PFSK-1 (cell line): Measurements from ENCODE around the gene CACNA1A.

Experiments
- FOXP2 ChIP-seq: optimal IDR thresholded peaks from 2 replicates; pipeline ENCODE3; 2011; ENCODE audit warnings: borderline replicate concordance, control low read depth, inconsistent platforms; ENCODE audit not compliant: insufficient read depth; ENCODE audit errors: extremely low read length, extremely low read depth
- POLR2AphosphoS5 ChIP-seq: IDR thresholded peaks from 2 replicates; pipeline ENCODE4 v1.6.1; 2012; ENCODE audit warnings: low read depth, mild to moderate bottlenecking, control low read depth, low read length, moderate library complexity
- SIN3A ChIP-seq: IDR thresholded peaks from 2 replicates; pipeline ENCODE4 v1.6.1; 2012; ENCODE audit warnings: mild to moderate bottlenecking, low read length, moderate library complexity, borderline replicate concordance; ENCODE audit not compliant: insufficient read depth
- TAF1 ChIP-seq: IDR thresholded peaks from 2 replicates; pipeline ENCODE4 v1.6.1; 2012; ENCODE audit warnings: low read length, control low read depth, borderline replicate concordance; ENCODE audit not compliant: insufficient read depth
- TF ChIP-seq, protein P1 (sequence below), 2 experiments: IDR thresholded peaks; 2 replicates each; pipeline versions ENCODE4 v1.6.1 to v1.8.0; 2011 to 2012; ENCODE audit warnings: low read depth in 2 of 2, low read length in 2 of 2, control low read depth in 1 of 2, inconsistent platforms in 1 of 2, mild to moderate bottlenecking in 1 of 2, moderate library complexity in 1 of 2; ENCODE audit not compliant: insufficient read depth in 1 of 2

CACNA1A gene

DNA sequence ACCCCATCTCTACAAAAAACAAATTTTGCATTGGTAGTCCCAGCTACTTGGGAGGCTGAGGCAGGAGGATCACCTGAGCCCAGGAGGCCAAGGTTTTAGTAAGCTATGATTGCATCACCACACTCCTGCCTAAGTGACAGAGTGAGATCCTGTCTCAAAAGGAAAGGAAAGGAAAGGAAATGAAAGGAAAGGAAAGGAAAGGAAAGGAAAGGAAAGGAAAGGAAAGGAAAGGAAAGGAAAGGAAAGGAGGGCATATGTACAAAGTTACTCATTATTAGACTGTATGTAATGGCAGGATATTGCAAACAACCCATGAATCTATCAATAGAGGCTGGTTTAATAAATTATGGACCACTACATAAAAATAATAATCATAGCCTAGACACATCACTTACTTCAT is 40.8 kb upstream of the CACNA1A start:
- no peak for TF ChIP-seq SIN3A
- no peak for TF ChIP-seq FOXP2
- TF ChIP-seq POLR2AphosphoS5: no peak
- TF ChIP-seq, protein P1, sequence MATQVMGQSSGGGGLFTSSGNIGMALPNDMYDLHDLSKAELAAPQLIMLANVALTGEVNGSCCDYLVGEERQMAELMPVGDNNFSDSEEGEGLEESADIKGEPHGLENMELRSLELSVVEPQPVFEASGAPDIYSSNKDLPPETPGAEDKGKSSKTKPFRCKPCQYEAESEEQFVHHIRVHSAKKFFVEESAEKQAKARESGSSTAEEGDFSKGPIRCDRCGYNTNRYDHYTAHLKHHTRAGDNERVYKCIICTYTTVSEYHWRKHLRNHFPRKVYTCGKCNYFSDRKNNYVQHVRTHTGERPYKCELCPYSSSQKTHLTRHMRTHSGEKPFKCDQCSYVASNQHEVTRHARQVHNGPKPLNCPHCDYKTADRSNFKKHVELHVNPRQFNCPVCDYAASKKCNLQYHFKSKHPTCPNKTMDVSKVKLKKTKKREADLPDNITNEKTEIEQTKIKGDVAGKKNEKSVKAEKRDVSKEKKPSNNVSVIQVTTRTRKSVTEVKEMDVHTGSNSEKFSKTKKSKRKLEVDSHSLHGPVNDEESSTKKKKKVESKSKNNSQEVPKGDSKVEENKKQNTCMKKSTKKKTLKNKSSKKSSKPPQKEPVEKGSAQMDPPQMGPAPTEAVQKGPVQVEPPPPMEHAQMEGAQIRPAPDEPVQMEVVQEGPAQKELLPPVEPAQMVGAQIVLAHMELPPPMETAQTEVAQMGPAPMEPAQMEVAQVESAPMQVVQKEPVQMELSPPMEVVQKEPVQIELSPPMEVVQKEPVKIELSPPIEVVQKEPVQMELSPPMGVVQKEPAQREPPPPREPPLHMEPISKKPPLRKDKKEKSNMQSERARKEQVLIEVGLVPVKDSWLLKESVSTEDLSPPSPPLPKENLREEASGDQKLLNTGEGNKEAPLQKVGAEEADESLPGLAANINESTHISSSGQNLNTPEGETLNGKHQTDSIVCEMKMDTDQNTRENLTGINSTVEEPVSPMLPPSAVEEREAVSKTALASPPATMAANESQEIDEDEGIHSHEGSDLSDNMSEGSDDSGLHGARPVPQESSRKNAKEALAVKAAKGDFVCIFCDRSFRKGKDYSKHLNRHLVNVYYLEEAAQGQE (IDR thresholded peaks at IDR 0.05; ENCODE audit: insufficient read depth in 1 of 2, low read depth in 2 of 2, low read length in 2 of 2): no peak
- no peak for TF ChIP-seq TAF1

GRCh38 chr19:13544423-13544822 is 38.1 kb upstream of the CACNA1A start:
- TF ChIP-seq POLR2AphosphoS5: no peak
- TF ChIP-seq TAF1: no peak
- TF ChIP-seq FOXP2: no peak
- TF ChIP-seq, protein P1 (IDR thresholded peaks at IDR 0.05; ENCODE audit: insufficient read depth in 1 of 2, low read depth in 2 of 2, low read length in 2 of 2): no peak
- TF ChIP-seq SIN3A: no peak

GRCh38 chr19:13541554-13541953 is 35.3 kb upstream of the CACNA1A start:
- no peak for TF ChIP-seq FOXP2
- no peak for TF ChIP-seq SIN3A
- TF ChIP-seq, protein P1 (IDR thresholded peaks at IDR 0.05; ENCODE audit: insufficient read depth in 1 of 2, low read depth in 2 of 2, low read length in 2 of 2): no peak
- TF ChIP-seq TAF1: no peak
- no peak for TF ChIP-seq POLR2AphosphoS5

- no peak for TF ChIP-seq TAF1
Observed at GRCh38 chr19:13539332-13539731, 33.1 kb upstream of the CACNA1A start.

DNA sequence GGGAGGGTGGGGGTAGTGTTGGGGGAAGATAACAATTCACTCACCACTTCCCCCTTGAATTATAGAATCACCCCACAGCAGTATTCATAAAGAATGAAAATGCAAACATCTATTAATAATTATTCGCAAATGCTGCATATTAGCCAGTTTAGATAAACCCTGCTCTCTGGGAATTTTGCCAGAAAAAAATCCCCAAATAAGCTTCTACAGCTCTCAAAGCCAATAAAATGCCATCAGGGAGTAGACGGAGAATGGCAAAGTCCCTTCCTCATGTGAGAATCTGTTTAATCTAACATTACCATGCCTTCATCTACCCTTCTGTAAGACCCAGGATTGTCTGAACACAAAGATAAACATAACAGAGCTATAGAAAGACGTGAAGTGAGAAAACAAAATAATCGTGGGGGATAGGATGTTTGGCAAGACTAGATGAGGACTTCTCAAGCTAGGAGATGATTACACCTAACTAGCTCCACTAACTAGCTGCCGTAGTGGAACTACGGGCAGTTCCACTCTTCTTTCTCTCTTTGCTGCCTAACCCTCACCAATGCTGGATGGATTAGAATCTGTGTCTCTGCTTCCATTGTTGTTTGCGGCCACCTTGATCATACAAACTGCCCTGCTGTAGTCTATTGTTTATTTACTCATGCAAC is 32.4 kb upstream of the CACNA1A start:
- TF ChIP-seq SIN3A (no peak), FOXP2 (no peak), TAF1 (no peak), POLR2AphosphoS5 (no peak)
- TF ChIP-seq, protein P1 (IDR thresholded peaks at IDR 0.05; ENCODE audit: insufficient read depth in 1 of 2, low read depth in 2 of 2, low read length in 2 of 2): no peak
